Stimulated activated CD8-positive, alpha-beta memory T cell treated with anti-CD3 and anti-CD28 coated beads, Interleukin-12 subunit alpha, Interleukin-12 subunit beta, amount 100 ng/mL, for 1 hour (primary cell): ENCODE results near the gene LMNA.

Experiments used
- DNase-seq: peaks from one replicate; pipeline ENCODE4 v3.0.0-alpha.2; 2020; ENCODE audit warnings: low read depth

The LMNA gene

DNA sequence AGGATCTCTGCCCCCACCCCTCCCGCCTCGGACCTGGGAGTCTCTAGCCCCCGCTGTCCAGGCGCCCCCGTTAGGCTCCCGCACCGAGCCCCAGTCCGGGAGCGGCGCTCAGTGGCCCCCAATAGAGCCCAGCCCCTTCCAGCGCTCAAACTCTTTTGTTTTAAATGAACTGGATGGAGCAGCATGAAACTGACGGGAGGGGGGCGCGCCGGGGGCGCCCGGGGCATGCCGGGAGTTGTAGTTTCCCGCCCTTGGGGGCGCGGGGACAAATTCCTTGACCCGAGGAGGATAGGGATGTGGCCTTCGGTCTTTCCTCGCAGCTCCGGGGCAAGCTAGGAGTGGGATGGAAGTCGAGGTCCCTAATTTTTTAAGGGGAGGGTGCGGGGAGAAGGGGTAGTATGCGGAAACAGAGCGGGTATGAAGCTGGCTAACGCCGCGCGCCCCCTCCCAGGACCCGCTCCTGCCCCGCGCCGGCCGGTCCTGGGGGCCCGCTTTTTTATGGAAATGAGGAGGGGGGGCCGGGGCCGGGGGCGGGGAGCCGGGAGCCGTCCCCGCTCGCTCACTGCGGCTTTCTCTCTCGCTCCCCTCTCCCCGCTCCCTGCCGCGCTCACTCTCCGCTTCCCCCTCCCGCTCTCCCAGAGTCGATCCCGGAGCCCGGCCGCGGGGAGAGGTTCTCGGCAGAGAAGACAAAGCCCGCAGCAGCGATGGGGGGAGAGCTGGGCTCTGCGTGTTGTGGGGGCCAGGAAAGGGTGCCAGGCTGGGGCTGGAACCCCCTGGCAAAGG, 32.0 kb upstream of the LMNA start, which contains the start of gene MEX3A:
Gene MEX3A (minus strand): TSS at position 157 of the 783 bp plus-strand sequence. CDS start 467 bp downstream, outside the sequence.
- DNase-seq, result peak; percentile 36

DNA sequence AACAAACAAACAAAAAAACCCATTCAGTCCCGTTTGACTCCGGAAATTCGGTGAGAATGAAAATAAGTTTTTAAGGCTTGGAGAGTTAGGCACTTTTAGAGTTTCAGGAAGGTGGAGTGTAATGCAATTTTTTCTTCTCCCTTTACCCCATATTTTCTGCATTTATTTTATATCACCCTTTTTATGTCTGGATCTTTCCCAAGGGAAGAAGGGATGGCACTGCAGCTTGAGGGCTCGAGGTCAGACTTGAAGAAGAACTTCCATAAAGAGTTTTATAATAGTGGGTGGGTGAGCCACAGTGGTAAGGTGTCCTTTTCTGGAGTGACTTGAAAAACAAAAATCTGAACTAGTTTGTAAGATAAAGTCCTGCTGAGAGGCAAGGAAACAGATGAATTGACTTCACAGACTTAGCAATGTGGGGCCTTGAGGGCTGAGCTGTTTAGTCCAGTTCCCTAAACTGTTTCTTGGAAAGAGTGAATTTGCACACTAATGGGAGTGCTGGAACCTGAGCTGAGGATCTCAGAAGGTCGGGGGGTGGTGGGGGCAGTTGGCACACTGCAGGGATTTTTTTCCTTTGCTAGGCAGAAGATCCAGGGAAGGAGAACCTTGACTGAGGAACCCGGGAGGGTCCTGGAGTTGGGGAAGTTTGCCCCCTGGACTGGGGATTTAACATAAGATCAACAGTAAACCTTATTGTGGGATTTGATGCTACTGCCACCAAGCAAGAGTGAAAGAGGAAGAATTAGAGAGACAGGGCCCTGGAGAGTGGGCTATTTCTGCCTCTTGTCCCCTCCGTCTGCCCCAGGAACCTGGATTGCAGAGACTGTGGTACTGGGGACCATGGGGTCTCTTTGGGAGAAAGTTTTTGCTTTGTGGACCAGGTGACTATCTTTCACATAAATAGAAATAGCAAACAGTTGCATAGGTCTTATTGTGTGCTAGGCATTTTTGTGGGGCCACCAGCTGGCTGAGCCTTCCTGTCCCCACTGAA, 30.4 kb upstream of the LMNA start:
- no peak for DNase-seq

GRCh38 chr1:156086256-156086662, 28.3 kb upstream of the LMNA start:
- no peak for DNase-seq

GRCh38 chr1:156089704-156090103, 24.8 kb upstream of the LMNA start:
- DNase-seq, result no peak

- DNase-seq, result no peak
Observed at GRCh38 chr1:156090138-156090839, 24.2 kb upstream of the LMNA start.

GRCh38 chr1:156090840-156091188, 23.7 kb upstream of the LMNA start:
- DNase-seq, result peak; percentile 86

DNA sequence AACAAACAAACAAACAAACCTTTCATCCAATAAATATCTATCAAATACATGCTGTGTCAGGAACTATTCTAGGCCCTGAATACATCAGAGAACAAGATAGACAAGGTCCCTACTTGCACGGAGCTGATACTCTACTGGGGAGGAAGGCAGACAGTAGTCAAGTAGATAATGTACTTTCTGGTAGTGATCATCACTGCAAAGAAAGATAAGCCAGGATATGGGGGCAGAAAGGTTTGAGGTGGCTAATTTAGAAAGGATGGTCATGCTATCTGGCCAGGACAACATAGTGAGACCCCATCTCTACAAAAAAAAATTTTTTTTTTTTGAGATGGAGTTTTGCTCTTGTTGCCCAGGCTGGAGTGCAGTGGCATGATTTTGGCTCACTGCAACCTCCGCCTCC, 22.9 kb upstream of the LMNA start:
- DNase-seq, result no peak

GRCh38 chr1:156095906-156096508, 18.5 kb upstream of the LMNA start:
- no peak for DNase-seq

- peak; percentile 73 for DNase-seq
Observed at GRCh38 chr1:156096640-156097391, 17.7 kb upstream of the LMNA start.

DNA sequence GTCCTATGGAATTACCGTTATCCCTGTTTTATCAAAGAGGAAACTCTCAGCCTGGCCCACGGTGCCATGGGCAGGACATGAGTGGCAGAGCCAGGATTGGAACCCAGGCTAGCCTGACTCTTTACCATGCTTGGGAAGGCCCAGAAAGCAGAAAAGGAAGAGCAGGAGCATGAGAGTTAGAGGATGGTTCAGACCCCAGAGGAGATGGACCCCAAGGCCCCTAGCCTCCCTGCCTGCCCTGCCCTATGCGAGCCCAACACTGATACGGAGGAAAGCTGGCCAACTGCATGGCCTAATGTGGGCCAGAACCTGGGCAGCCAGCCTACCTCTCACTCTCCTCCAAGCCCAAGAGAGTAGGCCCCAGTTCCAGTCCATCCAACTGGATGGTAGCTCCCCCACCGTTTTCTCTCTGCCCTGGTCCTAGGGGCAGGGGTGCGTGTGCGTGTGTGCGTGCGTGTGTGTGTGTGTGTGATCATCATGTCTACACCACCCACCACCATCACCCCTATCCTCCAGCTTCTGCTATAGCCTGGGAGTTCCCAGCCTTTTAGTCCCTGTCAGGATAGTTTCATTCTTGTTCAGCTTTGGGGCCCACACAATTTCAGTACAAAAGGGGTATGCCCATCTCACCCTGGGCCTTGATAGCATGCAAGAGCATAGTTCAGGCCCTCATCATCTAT, 16.9 kb upstream of the LMNA start:
- no peak for DNase-seq

DNA sequence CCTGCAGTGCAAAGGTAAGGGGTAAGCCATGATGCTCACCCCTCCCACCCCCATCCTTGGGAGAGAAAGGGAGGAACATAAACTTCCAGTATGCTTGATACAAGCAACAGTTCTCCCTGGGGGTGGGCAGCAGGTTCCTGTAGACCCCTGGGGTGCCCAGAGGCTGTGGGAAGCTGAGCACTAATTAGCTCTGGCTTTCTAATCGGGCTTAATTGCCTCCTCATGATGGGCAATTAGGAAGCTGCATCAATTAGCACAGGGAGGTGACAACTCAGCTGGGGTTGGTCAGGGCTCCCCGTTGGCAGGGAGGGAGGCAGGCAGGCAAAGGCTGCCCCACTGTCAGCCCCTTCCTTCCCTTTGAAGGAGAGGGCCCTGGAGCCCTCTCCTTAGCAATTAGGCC, 15.7 kb upstream of the LMNA start:
- no peak for DNase-seq

GRCh38 chr1:156099282-156099681, 15.2 kb upstream of the LMNA start:
- no peak for DNase-seq

- DNase-seq, result no peak
Observed at GRCh38 chr1:156100205-156100995, 14.1 kb upstream of the LMNA start.

GRCh38 chr1:156101880-156102279, 12.6 kb upstream of the LMNA start:
- DNase-seq, result no peak

- no peak for DNase-seq
Observed at GRCh38 chr1:156102633-156103511, 11.6 kb upstream of the LMNA start.

DNA sequence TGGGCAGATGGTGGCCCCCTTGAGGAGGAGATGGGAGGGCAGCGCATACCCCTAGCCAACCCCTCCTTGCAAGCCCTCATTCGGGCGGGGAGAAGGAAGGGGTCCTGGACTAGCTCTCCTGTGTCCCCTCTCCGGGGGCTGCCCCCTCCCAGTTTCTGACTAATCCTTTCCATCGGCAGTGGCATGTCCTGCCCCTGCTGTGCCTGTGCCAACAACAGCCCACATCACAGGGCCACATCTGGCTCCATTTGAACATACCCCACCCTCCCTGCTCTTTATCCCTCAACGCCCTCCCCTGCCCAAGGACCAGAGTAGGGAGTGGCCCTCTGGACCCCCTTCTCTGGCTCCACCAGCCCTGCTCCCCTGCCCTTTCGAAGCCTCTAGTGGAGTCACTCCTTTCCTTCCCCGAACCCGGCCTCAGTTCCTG, 11.0 kb upstream of the LMNA start:
- DNase-seq, result no peak

DNA sequence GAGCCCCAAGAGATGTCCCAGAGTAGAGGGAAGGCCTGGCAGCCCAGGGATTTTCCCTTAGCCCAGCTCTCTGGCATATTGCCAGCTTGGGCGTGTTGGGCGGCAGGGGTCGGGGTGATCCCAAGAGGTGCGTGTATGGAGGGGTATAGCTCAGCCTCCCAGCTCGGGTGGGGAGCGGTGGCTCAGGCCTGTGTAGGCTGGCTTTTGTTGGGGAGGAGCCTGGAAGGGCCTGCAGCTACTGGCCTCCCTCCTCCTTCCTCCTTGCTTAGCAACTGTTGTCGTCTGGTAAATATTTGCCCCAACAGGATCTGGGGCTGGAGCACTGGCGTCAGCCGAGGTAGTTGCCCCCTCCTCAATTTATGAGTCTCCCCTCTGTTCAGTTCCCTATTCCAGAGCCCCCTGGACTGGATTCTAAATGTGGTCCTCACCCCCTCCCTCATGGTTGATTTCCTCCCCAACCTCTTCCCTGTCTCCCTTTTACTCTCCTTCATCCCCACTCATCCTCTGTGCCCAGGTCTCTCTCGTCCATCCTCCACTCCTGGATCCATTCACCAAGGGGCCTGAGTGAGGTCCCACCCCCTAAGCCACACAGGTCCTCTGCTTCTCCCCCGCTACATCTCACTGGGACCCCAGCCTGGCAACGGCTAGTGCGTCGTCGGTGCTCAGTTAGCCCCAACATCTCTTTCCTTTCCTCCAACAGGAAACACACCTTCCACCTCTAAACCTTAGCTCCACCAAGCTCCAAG, 10.3 kb upstream of the LMNA start:
- DNase-seq, result no peak
